Activated CD4-positive, alpha-beta T cell treated with anti-CD3 and anti-CD28 coated beads for 36 hours (primary cell): ENCODE results near the gene LAMA2. TPM values are rescaled to one million over a fixed set of nuclear protein-coding genes. Genes with fewer than 3 reads are reported as not detected.

Experiments used
- ATAC-seq: fragments of 200-7000 bp; cut with Tn5 transposase; one replicate; pipeline ENCODE4 v1.10.0; 2021; ENCODE audit warnings: mild to moderate bottlenecking, moderate library complexity
- CTCF ChIA-PET: fragments of 350-600 bp; sonication (Branson Sonifier 250); formaldehyde crosslinking; loops from one replicate; lab custom pipeline; 2021; ENCODE audit warnings: antibody characterized with exemption; lab: Charles Lee
- POLR2A ChIA-PET: fragments of 350-600 bp; sonication (Branson Sonifier 250); formaldehyde crosslinking; loops from one replicate; lab custom pipeline; 2021; ENCODE audit warnings: antibody characterized with exemption, inconsistent platforms; lab: Charles Lee
- DNase-seq: peaks from one replicate; pipeline ENCODE4 v3.0.0-alpha.2; 2020
- H3K27ac Mint-ChIP-seq: one replicate; pipeline ENCODE4 v1.8.0; 2021; ENCODE audit warnings: mixed read lengths
- H3K27me3 Mint-ChIP-seq: one replicate; pipeline ENCODE4 v1.8.0; 2021; ENCODE audit warnings: mixed read lengths
- H3K36me3 Mint-ChIP-seq: one replicate; pipeline ENCODE4 v1.8.0; 2021; ENCODE audit warnings: low read depth, mixed read lengths
- H3K4me1 Mint-ChIP-seq: one replicate; pipeline ENCODE4 v1.8.0; 2021; ENCODE audit warnings: mixed read lengths
- H3K4me3 Mint-ChIP-seq: one replicate; pipeline ENCODE4 v1.8.0; 2021; ENCODE audit warnings: mild to moderate bottlenecking, moderate library complexity, mixed read lengths
- H3K9me3 Mint-ChIP-seq: one replicate; pipeline ENCODE4 v1.8.0; 2021; ENCODE audit warnings: low read depth, mixed read lengths
- intact Hi-C, 2 experiments: fragments of 100-400 bp; cut with DNase I in 1 of 2; cut with micrococcal nuclease in 1 of 2; formaldehyde crosslinking; loops; one replicate each; pipeline versions ENCODE4 v1.14.2 to v1.15.1; 2022 to 2024; cut with DNase I, micrococcal nuclease
- total RNA-seq, 2 experiments: library from RNA; stranded (reverse); gene quantifications; one replicate each; pipeline ENCODE4 v1.2.3, GENCODE V29; 2021

Gene LAMA2
- total RNA-seq, 2 experiments from 2014 or later = 0.65 to 0.80 TPM

DNA sequence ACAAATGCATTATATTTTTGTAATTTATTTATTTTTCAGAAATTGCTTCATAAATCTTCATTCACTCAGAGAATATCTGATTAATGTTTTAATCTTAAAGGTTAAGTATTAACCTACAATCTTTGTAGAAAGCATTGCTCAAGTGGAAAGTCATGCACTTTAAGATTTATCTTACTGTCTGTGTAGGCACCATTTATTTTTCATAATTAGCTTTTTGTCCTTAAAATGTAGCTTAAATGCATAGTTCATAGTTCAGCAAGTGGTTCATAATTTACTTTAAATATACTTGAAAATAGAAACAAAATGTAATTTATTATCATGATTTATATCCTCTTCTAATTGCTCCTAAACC is 397.3 kb downstream of the LAMA2 start:
- H3K27ac Mint-ChIP-seq = no peak overlapping the region
- H3K4me1 Mint-ChIP-seq = peaks cover 12% of the 10 kb centered on the region
- H3K9me3 Mint-ChIP-seq = no peaks in the 10 kb centered on the region
- intact Hi-C loops = no loop called here
- ChIA-PET POLR2A (no interaction called here), CTCF (interaction anchor here (1.1 to 1.9 kb wide), 3 partner anchors 13 to 28 kb away, joined by 3 to 4 read pairs (median 4); no protein-coding TSS in a partner anchor)
- H3K27me3 Mint-ChIP-seq = peaks cover 1% of the 10 kb centered on the region
- no peak overlapping the region for H3K4me3 Mint-ChIP-seq
- H3K36me3 Mint-ChIP-seq = no peaks in the 10 kb centered on the region
- DNase-seq (no peak), ATAC-seq (no peak)

DNA sequence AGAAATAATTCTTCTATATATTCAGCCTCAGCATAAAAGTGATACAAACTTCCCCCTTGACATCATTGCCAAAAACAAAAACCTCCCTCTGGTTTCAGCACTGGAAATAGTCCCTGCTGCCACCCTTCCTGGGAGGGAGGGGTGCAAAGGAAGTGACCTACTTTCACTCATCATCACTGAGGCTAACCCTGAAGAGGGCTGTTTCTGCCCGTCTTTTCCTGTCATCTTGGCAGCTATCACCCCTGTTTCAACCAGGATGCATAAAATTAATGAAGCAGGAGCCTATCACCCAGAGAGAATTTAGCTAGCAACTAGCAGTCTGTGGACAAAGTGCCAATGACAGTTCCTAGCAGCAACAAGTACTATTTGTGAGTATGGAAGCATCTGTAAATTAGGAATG is 397.8 kb downstream of the LAMA2 start:
- peaks cover 12% of the 10 kb centered on the region for H3K4me1 Mint-ChIP-seq
- no peak overlapping the region for H3K27ac Mint-ChIP-seq
- CTCF ChIA-PET = interaction anchor here (1.7 to 1.9 kb wide), 2 partner anchors 14 to 20 kb away, joined by 4 read pairs; no protein-coding TSS in a partner anchor
- peak; percentile 97 for ATAC-seq
- intact Hi-C loops = no loop called here
- DNase-seq = peak; percentile 53
- H3K36me3 Mint-ChIP-seq = no peaks in the 10 kb centered on the region
- H3K27me3 Mint-ChIP-seq = peaks cover 1% of the 10 kb centered on the region
- POLR2A ChIA-PET = no interaction called here
- H3K4me3 Mint-ChIP-seq = peak overlapping the region; percentile 3
- no peaks in the 10 kb centered on the region for H3K9me3 Mint-ChIP-seq

DNA sequence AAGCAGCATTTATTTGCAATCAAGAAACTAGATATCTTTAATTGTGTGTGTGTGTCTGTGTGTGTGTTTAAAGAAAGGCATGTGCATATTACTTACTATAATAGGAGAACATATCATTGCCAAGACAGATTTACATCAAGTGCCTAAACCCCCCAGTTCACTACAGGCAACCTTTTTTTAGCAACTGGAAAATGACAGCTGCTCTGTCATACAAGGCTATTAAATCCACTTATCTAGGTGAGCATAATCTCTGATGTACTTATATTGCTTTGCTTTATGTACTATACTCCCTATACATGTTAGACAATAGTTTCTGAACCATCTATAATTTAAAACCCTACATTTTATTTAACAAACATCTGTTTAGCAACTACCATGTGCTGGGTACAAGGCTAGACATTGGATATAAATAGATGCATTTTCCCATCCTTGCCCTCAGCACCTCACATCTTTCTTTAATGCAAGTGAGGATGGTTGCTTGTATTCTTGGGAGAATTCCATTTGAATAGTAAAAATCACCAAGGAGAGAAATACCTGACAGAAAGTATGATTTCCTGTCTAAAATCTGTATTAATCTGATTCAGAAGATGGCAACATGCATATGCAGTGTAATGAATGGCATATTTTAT is 398.3 kb downstream of the LAMA2 start:
- no peaks in the 10 kb centered on the region for H3K36me3 Mint-ChIP-seq
- H3K27ac Mint-ChIP-seq = no peak overlapping the region
- intact Hi-C loops = no loop called here
- POLR2A ChIA-PET = no interaction called here
- peaks cover 12% of the 10 kb centered on the region for H3K4me1 Mint-ChIP-seq
- no peak for ATAC-seq
- no peaks in the 10 kb centered on the region for H3K9me3 Mint-ChIP-seq
- DNase-seq = no peak
- no peak overlapping the region for H3K4me3 Mint-ChIP-seq
- CTCF ChIA-PET = interaction anchor here (1.4 to 1.9 kb wide), 3 partner anchors 14 to 89 kb away, joined by 3 to 4 read pairs (median 4); no protein-coding TSS in a partner anchor
- peaks cover 1% of the 10 kb centered on the region for H3K27me3 Mint-ChIP-seq

DNA sequence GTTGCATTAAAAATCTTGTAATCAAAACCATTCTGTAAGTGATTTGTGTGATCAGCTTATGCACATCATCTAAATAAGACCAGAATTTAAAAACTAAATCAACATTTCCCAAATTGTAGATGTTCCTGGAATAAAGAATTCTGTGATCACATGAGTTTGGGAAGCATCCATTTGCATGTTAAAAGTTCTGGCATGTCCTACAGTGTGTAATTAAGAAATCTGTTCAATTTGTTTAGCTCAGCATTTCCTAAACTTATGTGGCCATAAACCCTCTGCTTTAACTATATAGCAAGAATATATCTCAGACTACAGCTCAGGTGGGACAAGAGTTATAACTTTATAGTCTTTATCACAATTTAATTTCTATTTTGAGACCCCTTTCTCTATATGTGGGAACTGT is 399.1 kb downstream of the LAMA2 start:
- ChIA-PET POLR2A (no interaction called here), CTCF (interaction anchor here (1.4 to 1.7 kb wide), 2 partner anchors 22 to 88 kb away, joined by 3 to 4 read pairs; no protein-coding TSS in a partner anchor)
- Mint-ChIP-seq H3K36me3 (no peaks in the 10 kb centered on the region), H3K4me1 (peaks cover 12% of the 10 kb centered on the region), H3K4me3 (no peak overlapping the region), H3K9me3 (no peaks in the 10 kb centered on the region), H3K27ac (no peak overlapping the region), H3K27me3 (peaks cover under 1% of the 10 kb centered on the region)
- ATAC-seq = no peak
- DNase-seq = no peak
- intact Hi-C loops = no loop called here

DNA sequence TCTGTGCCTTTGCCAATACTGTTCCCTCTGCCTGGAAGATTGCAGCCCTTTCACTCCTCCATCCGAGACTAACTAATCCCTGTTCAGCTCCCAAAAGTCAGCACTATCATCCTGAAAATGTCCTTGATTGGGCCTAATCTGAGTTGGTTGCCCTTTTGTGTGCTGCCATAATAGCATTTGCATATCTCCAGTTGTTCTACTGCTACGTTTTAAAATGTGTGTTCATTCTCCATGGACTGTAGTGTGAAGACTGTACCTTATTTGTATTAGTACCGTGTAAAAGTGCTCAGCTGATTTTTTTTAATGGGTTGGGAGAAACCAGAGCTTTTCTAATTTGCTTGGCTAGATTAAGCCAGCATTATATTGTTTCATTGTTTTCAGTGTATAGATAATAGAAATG is 401.3 kb downstream of the LAMA2 start:
- H3K4me1 Mint-ChIP-seq = peaks cover 12% of the 10 kb centered on the region
- no peak overlapping the region for H3K27ac Mint-ChIP-seq
- ATAC-seq (no peak), DNase-seq (no peak)
- intact Hi-C loops = no loop called here
- H3K27me3 Mint-ChIP-seq = no peaks in the 10 kb centered on the region
- no peak overlapping the region for H3K4me3 Mint-ChIP-seq
- ChIA-PET POLR2A (no interaction called here), CTCF (interaction anchor here (1.4 kb wide), 1 partner anchor 10 kb away, joined by 3 read pairs; no protein-coding TSS in a partner anchor)
- H3K36me3 Mint-ChIP-seq = no peaks in the 10 kb centered on the region
- H3K9me3 Mint-ChIP-seq = no peaks in the 10 kb centered on the region

DNA sequence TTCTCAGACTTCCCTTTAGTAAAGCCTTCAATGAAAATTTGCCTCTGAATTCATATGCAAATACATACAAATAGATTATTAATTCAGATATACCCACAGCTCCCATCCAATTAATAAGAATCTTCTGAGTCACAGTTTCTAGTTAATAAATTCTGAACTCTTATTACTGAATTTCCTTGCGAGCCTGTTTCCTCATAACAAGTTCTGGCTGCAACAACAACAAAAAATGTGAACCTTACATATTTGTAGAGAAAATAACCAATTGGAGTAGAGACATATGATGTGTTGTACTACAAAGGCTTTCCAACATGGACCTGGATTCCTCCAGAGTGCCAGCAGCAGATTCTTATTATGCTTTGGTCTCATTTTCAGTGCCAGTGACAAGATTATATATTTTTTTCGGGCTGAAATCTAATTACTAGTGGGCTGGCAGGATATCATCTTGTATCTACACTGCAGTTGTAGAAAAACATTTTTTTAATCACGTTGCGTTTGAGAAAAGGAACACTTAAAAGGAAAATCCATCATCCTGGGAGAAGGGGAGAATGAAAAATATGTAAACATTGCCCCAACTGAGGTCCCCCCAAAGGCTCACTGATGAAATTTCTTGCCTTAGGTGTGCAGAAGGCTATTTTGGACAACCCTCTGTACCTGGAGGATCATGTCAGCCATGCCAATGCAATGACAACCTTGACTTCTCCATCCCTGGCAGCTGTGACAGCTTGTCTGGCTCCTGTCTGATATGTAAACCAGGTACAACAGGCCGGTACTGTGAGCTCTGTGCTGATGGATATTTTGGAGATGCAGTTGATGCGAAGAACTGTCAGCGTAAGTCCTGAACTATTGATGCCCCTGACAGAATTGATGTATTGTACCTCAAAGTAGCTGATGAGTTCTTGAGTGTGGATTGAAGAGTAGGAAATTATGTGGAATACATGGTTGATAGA is 404.6 kb downstream of the LAMA2 start:
- DNase-seq (no peak), ATAC-seq (no peak)
- Mint-ChIP-seq H3K36me3 (no peaks in the 10 kb centered on the region), H3K4me1 (no peaks in the 10 kb centered on the region), H3K4me3 (no peak overlapping the region), H3K27me3 (no peaks in the 10 kb centered on the region), H3K27ac (no peak overlapping the region), H3K9me3 (no peaks in the 10 kb centered on the region)
- intact Hi-C loops = no loop called here
- POLR2A ChIA-PET = no interaction called here
- CTCF ChIA-PET = no interaction called here

DNA sequence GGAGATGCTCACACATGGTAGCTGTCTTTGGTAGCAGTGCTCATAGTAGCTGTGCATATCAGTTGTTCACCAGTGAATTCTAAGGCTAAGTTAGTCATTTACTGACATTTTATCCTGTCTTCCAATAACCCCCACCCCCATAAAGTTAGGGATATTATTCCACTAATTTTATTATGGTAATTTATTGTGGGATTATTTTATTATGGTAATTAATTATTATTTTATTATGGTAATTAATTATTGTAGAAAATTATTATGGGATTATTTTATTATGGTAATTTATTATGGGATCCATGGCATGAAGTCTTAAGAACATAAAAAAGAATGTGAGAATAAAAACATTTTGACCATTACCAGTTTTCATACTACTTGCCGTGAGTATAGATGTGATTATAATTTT is 406.5 kb downstream of the LAMA2 start:
- intact Hi-C loops = no loop called here
- Mint-ChIP-seq H3K9me3 (no peaks in the 10 kb centered on the region), H3K36me3 (no peaks in the 10 kb centered on the region), H3K4me1 (no peaks in the 10 kb centered on the region), H3K27ac (no peak overlapping the region), H3K4me3 (no peak overlapping the region), H3K27me3 (peaks cover 2% of the 10 kb centered on the region)
- DNase-seq (no peak), ATAC-seq (no peak)
- POLR2A ChIA-PET = no interaction called here
- CTCF ChIA-PET = interaction anchor here (0.6 kb wide), 1 partner anchor 847 kb away, joined by 3 read pairs; no protein-coding TSS in a partner anchor

DNA sequence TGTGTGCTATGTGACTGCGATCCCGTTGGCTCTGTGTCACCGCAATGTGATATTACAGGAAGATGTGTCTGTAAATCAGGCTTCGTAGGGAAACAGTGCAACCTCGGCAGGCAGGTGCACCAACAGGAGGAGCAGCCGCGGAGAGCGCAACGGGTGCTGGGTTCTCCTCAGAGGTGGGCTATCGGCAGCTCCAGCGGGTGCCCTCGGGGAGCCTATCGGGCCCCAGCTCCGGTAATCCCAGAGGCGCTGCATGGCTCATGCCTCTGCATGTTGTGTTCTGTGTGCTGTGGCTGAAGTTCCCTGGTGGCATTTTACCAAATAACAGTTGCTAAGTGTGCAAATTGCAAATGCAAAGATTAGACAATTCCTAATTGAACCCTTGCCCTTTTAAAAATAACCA is 409.9 kb downstream of the LAMA2 start:
- POLR2A ChIA-PET = no interaction called here
- no peaks in the 10 kb centered on the region for H3K4me1 Mint-ChIP-seq
- intact Hi-C loops = no loop called here

DNA sequence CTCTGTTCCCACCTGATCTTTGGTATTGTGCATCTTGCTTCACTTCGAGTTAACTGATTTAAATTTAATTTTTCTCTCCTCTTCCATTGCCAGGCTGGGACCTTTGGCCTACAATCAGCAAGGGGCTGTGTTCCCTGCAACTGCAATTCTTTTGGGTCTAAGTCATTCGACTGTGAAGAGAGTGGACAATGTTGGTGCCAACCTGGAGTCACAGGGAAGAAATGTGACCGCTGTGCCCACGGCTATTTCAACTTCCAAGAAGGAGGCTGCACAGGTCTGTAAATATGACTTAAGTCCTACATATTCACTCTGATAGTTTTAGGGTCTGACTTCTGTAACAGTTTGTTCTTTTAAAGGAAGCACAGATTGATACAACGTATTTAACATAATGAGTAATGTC is 414.7 kb downstream of the LAMA2 start:
- ChIA-PET POLR2A (no interaction called here), CTCF (no interaction called here)
- no peaks in the 10 kb centered on the region for H3K4me1 Mint-ChIP-seq

More for the DNA sequence above, 409.9 kb downstream of the LAMA2 start:
- no peaks in the 10 kb centered on the region for H3K36me3 Mint-ChIP-seq
- DNase-seq (no peak), ATAC-seq (no peak)
- no peaks in the 10 kb centered on the region for H3K9me3 Mint-ChIP-seq
- peaks cover 2% of the 10 kb centered on the region for H3K27me3 Mint-ChIP-seq
- CTCF ChIA-PET = no interaction called here
- no peak overlapping the region for H3K27ac Mint-ChIP-seq
- H3K4me3 Mint-ChIP-seq = no peak overlapping the region

DNA sequence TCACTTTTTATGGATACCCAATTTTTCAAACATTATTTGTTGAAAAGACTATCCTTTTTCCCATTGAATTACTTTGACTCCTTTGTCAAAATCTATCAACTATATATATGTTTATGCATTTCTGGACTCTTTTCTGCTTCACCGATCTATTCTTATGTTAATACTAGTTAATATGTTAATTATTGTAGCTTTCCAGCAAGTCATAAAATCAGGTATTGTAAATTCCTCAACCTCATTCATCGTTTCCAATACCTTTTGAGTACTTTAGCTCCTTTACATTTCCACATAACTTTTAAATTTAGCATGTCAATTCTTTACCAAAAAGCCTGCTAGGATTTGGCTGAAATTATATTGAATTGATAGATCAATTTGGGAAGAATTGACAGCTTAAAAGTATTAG is 419.7 kb downstream of the LAMA2 start:
- intact Hi-C loops = no loop called here
- Mint-ChIP-seq H3K4me1 (no peaks in the 10 kb centered on the region), H3K27ac (no peak overlapping the region), H3K27me3 (peaks cover 7% of the 10 kb centered on the region), H3K9me3 (no peaks in the 10 kb centered on the region), H3K4me3 (no peak overlapping the region), H3K36me3 (no peaks in the 10 kb centered on the region)
- ChIA-PET CTCF (no interaction called here), POLR2A (no interaction called here)
- no peak for DNase-seq
- no peak for ATAC-seq

More for the DNA sequence above, 414.7 kb downstream of the LAMA2 start:
- ATAC-seq (no peak), DNase-seq (no peak)
- Mint-ChIP-seq H3K36me3 (no peaks in the 10 kb centered on the region), H3K9me3 (no peaks in the 10 kb centered on the region), H3K27me3 (peaks cover 2% of the 10 kb centered on the region), H3K4me3 (no peak overlapping the region), H3K27ac (no peak overlapping the region)
- intact Hi-C loops = no loop called here

DNA sequence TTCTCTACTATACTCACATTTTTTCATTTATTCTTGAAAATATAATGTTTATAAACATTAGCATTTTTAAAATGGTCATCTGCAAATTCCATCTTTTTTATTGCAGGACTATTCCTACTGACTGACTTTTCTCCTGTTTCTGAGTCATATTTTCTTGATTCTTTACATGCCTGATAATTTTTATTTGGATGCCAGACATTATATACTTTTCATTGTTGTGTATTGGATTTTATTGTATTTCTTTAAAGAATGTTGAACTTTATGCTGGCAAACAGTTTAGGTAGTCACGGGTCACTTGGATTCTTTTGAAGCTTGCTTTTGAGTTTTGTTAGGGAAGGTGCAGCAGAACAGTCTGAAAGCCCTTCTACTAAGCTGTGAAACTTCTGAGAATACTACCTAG is 423.9 kb downstream of the LAMA2 start:
- Mint-ChIP-seq H3K27me3 (peaks cover 11% of the 10 kb centered on the region), H3K4me3 (no peak overlapping the region), H3K27ac (no peak overlapping the region), H3K36me3 (no peaks in the 10 kb centered on the region), H3K4me1 (no peaks in the 10 kb centered on the region), H3K9me3 (no peaks in the 10 kb centered on the region)
- ChIA-PET POLR2A (no interaction called here), CTCF (no interaction called here)
- intact Hi-C loops = no loop called here
- no peak for DNase-seq
- ATAC-seq = no peak
